HepG2 (cell line): ENCODE data around the gene MEPCE. TPM values are rescaled to one million over a fixed set of nuclear protein-coding genes. Genes with fewer than 3 reads are reported as not detected.

ENCODE experiments used
- GABPB1 ChIP-seq: IDR thresholded peaks from 2 replicates; pipeline ENCODE4 v1.6.1; 2016; ENCODE audit warnings: mild to moderate bottlenecking, missing genetic modification reagents, moderate library complexity, missing compliant biosample characterization
- JUN ChIP-seq: sonication (generic); formaldehyde crosslinking; IDR thresholded peaks from 2 replicates; pipeline ENCODE4 v1.4.0; 2020; ENCODE audit warnings: mild to moderate bottlenecking, missing genetic modification reagents
- MEIS1 ChIP-seq: sonication (generic); formaldehyde crosslinking; IDR thresholded peaks from 2 replicates; pipeline ENCODE4 v1.9.0; 2021; ENCODE audit warnings: mild to moderate bottlenecking, missing genetic modification reagents, moderate library complexity, borderline replicate concordance
- MXD4 ChIP-seq: IDR thresholded peaks from 2 replicates; pipeline ENCODE4 v1.6.1; 2016; ENCODE audit warnings: mild to moderate bottlenecking, missing biosample characterization, missing genetic modification reagents
- TOE1 ChIP-seq: sonication (generic); formaldehyde crosslinking; IDR thresholded peaks from 2 replicates; pipeline ENCODE4 v1.4.0; 2020; ENCODE audit warnings: mild to moderate bottlenecking, missing genetic modification reagents
- U2AF1 ChIP-seq: fragments of 200-400 bp; formaldehyde crosslinking; optimal IDR thresholded peaks from 2 replicates; pipeline ENCODE3; 2017; ENCODE audit warnings: mild to moderate bottlenecking, low read depth, low read length
- ZC3H4 ChIP-seq: sonication (generic); formaldehyde crosslinking; IDR thresholded peaks from 2 replicates; pipeline ENCODE4 v1.4.0; 2020; ENCODE audit warnings: missing genetic modification reagents, borderline replicate concordance
- polyA plus RNA-seq, 8 experiments: library from polyadenylated mRNA; depleted of rRNA in 3 of 8; stranded (reverse) in 7 of 8; unstranded in 1 of 8; fragments of >200 nt; fragmentation: Illumina TruSeq in 4 of 8; extraction: Trizol in 4 of 8; gene quantifications; 2 replicates each; pipeline versions ENCODE4 v1.2.1 to v1.2.3, GENCODE V29; 2011 to 2016; ENCODE audit warnings: low read depth in 4 of 8, missing spikeins in 1 of 8, mixed read lengths in 1 of 8; ENCODE audit not compliant: insufficient read depth in 1 of 8
- total RNA-seq, 5 experiments: library from RNA; depleted of rRNA; stranded (reverse); fragments of >200 nt; fragmentation: Illumina TruSeq; extraction: Trizol; gene quantifications; 2 replicates each; pipeline ENCODE4 v1.2.3, GENCODE V29; 2016; ENCODE audit warnings: low read depth in 1 of 5
- TF ChIP-seq, protein P1 (sequence below): sonication (generic); formaldehyde crosslinking; IDR thresholded peaks from 2 replicates; pipeline ENCODE4 v1.4.0; 2020; ENCODE audit warnings: missing genetic modification reagents, borderline replicate concordance
- TF ChIP-seq, protein P2 (sequence below): sonication (generic); formaldehyde crosslinking; IDR thresholded peaks from 2 replicates; pipeline ENCODE4 v1.4.0; 2020; ENCODE audit warnings: low read depth, mild to moderate bottlenecking, missing genetic modification reagents
- TF ChIP-seq, protein P3 (sequence below): sonication (generic); formaldehyde crosslinking; IDR thresholded peaks from 2 replicates; pipeline ENCODE4 v1.5.0; 2020; ENCODE audit warnings: mild to moderate bottlenecking, missing genetic modification reagents, borderline replicate concordance
- TF ChIP-seq, protein P4 (sequence below): sonication (generic); formaldehyde crosslinking; conservative IDR thresholded peaks from 2 replicates; pipeline ENCODE4 v1.4.0; 2020; ENCODE audit warnings: missing genetic modification reagents

The MEPCE gene
- total and polyA plus RNA-seq, 2 of the 13 experiments (the other 11 are each of a cell fraction or from before 2014, with no cell fraction given): 12.3 to 26.0 TPM

DNA sequence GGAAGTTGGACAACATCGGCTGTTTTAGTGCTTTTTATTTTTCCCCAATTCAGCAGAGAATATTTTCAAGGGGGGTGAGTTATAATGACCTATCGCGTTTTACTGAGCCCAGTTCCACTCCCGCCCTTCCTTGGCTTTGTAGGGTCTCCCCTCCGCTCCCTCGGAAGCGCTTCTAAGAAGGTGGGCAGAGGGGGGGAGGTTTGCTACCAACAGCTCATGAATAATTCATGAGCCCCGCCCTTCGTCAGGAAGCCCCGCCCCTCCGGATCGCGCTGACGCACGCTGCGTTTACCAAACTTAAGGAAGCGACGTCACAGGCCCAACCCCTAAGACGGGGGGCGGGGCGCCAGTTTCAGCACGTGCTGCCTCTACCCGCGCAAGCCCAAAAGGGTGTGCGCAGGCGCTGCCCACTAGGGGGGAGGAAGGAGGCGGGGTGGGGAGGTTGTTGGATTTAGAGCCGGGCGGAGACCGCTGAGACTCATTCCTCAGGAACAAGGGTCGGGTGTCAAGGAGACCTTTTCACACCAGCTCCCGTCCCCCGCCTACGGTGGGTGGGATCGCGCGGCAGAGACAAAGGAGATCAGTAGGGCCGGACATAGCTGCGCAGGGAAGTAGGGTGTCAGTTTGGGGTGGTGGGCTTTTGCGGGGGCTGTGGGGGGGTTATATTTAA is 529 bp upstream of the MEPCE start (continued):
- TF ChIP-seq, protein P1, sequence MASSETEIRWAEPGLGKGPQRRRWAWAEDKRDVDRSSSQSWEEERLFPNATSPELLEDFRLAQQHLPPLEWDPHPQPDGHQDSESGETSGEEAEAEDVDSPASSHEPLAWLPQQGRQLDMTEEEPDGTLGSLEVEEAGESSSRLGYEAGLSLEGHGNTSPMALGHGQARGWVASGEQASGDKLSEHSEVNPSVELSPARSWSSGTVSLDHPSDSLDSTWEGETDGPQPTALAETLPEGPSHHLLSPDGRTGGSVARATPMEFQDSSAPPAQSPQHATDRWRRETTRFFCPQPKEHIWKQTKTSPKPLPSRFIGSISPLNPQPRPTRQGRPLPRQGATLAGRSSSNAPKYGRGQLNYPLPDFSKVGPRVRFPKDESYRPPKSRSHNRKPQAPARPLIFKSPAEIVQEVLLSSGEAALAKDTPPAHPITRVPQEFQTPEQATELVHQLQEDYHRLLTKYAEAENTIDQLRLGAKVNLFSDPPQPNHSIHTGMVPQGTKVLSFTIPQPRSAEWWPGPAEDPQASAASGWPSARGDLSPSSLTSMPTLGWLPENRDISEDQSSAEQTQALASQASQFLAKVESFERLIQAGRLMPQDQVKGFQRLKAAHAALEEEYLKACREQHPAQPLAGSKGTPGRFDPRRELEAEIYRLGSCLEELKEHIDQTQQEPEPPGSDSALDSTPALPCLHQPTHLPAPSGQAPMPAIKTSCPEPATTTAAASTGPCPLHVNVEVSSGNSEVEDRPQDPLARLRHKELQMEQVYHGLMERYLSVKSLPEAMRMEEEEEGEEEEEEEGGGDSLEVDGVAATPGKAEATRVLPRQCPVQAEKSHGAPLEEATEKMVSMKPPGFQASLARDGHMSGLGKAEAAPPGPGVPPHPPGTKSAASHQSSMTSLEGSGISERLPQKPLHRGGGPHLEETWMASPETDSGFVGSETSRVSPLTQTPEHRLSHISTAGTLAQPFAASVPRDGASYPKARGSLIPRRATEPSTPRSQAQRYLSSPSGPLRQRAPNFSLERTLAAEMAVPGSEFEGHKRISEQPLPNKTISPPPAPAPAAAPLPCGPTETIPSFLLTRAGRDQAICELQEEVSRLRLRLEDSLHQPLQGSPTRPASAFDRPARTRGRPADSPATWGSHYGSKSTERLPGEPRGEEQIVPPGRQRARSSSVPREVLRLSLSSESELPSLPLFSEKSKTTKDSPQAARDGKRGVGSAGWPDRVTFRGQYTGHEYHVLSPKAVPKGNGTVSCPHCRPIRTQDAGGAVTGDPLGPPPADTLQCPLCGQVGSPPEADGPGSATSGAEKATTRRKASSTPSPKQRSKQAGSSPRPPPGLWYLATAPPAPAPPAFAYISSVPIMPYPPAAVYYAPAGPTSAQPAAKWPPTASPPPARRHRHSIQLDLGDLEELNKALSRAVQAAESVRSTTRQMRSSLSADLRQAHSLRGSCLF (CRISPR knock-in tag): no peak
- TF ChIP-seq, protein P2, sequence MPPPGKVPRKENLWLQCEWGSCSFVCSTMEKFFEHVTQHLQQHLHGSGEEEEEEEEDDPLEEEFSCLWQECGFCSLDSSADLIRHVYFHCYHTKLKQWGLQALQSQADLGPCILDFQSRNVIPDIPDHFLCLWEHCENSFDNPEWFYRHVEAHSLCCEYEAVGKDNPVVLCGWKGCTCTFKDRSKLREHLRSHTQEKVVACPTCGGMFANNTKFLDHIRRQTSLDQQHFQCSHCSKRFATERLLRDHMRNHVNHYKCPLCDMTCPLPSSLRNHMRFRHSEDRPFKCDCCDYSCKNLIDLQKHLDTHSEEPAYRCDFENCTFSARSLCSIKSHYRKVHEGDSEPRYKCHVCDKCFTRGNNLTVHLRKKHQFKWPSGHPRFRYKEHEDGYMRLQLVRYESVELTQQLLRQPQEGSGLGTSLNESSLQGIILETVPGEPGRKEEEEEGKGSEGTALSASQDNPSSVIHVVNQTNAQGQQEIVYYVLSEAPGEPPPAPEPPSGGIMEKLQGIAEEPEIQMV: no peak
- TF ChIP-seq GABPB1 (CRISPR knock-in tag) (peak; percentile 82), MXD4 (peak; percentile 15; the same call in 1 of the 2 replicates), TOE1 (CRISPR knock-in tag) (no peak), MEIS1 (CRISPR knock-in tag) (peak; percentile 49; the same call in 1 of the 2 replicates), JUN (peak; percentile 23; the same call in 1 of the 2 replicates), U2AF1 (no peak), ZC3H4 (CRISPR knock-in tag) (peak; percentile 71; the same call in 1 of the 2 replicates)
- TF ChIP-seq, protein P3, sequence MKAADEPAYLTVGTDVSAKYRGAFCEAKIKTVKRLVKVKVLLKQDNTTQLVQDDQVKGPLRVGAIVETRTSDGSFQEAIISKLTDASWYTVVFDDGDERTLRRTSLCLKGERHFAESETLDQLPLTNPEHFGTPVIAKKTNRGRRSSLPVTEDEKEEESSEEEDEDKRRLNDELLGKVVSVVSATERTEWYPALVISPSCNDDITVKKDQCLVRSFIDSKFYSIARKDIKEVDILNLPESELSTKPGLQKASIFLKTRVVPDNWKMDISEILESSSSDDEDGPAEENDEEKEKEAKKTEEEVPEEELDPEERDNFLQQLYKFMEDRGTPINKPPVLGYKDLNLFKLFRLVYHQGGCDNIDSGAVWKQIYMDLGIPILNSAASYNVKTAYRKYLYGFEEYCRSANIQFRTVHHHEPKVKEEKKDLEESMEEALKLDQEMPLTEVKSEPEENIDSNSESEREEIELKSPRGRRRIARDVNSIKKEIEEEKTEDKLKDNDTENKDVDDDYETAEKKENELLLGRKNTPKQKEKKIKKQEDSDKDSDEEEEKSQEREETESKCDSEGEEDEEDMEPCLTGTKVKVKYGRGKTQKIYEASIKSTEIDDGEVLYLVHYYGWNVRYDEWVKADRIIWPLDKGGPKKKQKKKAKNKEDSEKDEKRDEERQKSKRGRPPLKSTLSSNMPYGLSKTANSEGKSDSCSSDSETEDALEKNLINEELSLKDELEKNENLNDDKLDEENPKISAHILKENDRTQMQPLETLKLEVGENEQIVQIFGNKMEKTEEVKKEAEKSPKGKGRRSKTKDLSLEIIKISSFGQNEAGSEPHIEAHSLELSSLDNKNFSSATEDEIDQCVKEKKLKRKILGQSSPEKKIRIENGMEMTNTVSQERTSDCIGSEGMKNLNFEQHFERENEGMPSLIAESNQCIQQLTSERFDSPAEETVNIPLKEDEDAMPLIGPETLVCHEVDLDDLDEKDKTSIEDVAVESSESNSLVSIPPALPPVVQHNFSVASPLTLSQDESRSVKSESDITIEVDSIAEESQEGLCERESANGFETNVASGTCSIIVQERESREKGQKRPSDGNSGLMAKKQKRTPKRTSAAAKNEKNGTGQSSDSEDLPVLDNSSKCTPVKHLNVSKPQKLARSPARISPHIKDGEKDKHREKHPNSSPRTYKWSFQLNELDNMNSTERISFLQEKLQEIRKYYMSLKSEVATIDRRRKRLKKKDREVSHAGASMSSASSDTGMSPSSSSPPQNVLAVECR (CRISPR knock-in tag): peak; percentile 52
- TF ChIP-seq, protein P4, sequence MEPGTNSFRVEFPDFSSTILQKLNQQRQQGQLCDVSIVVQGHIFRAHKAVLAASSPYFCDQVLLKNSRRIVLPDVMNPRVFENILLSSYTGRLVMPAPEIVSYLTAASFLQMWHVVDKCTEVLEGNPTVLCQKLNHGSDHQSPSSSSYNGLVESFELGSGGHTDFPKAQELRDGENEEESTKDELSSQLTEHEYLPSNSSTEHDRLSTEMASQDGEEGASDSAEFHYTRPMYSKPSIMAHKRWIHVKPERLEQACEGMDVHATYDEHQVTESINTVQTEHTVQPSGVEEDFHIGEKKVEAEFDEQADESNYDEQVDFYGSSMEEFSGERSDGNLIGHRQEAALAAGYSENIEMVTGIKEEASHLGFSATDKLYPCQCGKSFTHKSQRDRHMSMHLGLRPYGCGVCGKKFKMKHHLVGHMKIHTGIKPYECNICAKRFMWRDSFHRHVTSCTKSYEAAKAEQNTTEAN (CRISPR knock-in tag): no peak
